Measurements from ENCODE around the gene DNAJC24. TPM values are rescaled to one million over a fixed set of nuclear protein-coding genes. Genes with fewer than 3 reads are reported as not detected.

DNAJC24 gene
- total and polyA plus RNA-seq, 4 donors = 3.8 to 16.8 (median 6.2) TPM

DNA sequence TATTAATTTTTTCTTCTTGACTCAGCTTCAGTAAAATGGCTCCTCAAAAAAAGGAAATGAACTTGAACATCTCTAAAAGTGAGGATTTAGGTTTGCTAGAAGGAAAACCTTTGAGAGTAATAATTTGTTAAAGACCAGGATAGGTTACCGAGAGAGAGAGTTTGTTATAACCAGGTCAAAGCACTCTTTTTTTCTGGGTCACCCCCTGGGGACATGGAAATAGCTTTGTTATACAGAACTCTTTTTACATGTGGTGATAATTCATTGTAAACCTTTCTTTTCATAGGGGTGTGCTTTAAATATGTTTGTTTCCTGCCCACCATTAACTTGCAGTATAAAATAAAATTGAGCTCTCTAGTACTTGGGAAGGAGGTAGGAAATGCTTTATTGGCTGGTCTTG, 47.7 kb downstream of the DNAJC24 start:
- no peaks in the 10 kb centered on the region for H3K9me3 ChIP-seq (ENCODE audit: control insufficient read depth in 4 of 4, low read length in 3 of 4)
- WGBS = 99% methylated on average over 1 of the region's 1 CpG
- H3K27ac ChIP-seq (ENCODE audit: low read depth in 1 of 2, low read length in 2 of 2) = no peak overlapping the region
- H3K27me3 ChIP-seq (ENCODE audit: control insufficient read depth in 4 of 4, insufficient read depth in 4 of 4, low read length in 3 of 4) = no peaks in the 10 kb centered on the region
- no peak overlapping the region for H3K4me3 ChIP-seq (ENCODE audit: low read depth in 1 of 3, low read length in 3 of 3)
- DNase-seq (ENCODE audit: low spot score) = no peak
- no peak overlapping the region for H3K9ac ChIP-seq (ENCODE audit: low read depth in 1 of 2, low read length in 2 of 2)
- peaks cover 0 to 1% (median 0%) of the 10 kb centered on the region in 4 donors for H3K36me3 ChIP-seq (ENCODE audit: control insufficient read depth in 4 of 4, insufficient read depth in 3 of 4, low read depth in 1 of 4, low read length in 3 of 4)
- TF ChIP-seq NR2F2 (IDR thresholded peaks at IDR 0.05) = no peak
- no peak for TF ChIP-seq FOXA2 (IDR thresholded peaks at IDR 0.05)
- TF ChIP-seq, protein P1, sequence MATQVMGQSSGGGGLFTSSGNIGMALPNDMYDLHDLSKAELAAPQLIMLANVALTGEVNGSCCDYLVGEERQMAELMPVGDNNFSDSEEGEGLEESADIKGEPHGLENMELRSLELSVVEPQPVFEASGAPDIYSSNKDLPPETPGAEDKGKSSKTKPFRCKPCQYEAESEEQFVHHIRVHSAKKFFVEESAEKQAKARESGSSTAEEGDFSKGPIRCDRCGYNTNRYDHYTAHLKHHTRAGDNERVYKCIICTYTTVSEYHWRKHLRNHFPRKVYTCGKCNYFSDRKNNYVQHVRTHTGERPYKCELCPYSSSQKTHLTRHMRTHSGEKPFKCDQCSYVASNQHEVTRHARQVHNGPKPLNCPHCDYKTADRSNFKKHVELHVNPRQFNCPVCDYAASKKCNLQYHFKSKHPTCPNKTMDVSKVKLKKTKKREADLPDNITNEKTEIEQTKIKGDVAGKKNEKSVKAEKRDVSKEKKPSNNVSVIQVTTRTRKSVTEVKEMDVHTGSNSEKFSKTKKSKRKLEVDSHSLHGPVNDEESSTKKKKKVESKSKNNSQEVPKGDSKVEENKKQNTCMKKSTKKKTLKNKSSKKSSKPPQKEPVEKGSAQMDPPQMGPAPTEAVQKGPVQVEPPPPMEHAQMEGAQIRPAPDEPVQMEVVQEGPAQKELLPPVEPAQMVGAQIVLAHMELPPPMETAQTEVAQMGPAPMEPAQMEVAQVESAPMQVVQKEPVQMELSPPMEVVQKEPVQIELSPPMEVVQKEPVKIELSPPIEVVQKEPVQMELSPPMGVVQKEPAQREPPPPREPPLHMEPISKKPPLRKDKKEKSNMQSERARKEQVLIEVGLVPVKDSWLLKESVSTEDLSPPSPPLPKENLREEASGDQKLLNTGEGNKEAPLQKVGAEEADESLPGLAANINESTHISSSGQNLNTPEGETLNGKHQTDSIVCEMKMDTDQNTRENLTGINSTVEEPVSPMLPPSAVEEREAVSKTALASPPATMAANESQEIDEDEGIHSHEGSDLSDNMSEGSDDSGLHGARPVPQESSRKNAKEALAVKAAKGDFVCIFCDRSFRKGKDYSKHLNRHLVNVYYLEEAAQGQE (IDR thresholded peaks at IDR 0.05) = no peak
- TF ChIP-seq, protein P2, sequence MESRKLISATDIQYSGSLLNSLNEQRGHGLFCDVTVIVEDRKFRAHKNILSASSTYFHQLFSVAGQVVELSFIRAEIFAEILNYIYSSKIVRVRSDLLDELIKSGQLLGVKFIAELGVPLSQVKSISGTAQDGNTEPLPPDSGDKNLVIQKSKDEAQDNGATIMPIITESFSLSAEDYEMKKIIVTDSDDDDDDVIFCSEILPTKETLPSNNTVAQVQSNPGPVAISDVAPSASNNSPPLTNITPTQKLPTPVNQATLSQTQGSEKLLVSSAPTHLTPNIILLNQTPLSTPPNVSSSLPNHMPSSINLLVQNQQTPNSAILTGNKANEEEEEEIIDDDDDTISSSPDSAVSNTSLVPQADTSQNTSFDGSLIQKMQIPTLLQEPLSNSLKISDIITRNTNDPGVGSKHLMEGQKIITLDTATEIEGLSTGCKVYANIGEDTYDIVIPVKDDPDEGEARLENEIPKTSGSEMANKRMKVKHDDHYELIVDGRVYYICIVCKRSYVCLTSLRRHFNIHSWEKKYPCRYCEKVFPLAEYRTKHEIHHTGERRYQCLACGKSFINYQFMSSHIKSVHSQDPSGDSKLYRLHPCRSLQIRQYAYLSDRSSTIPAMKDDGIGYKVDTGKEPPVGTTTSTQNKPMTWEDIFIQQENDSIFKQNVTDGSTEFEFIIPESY (IDR thresholded peaks at IDR 0.05) = no peak
- no peak for TF ChIP-seq GABPA (IDR thresholded peaks at IDR 0.05 in 1 of 2, conservative IDR thresholded peaks at IDR 0.05 in 1 of 2)
- TF ChIP-seq, protein P3, sequence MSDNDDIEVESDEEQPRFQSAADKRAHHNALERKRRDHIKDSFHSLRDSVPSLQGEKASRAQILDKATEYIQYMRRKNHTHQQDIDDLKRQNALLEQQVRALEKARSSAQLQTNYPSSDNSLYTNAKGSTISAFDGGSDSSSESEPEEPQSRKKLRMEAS (IDR thresholded peaks at IDR 0.05) = no peak
- no peak for TF ChIP-seq TAF1 (conservative IDR thresholded peaks at IDR 0.05)
- TF ChIP-seq, protein P4, sequence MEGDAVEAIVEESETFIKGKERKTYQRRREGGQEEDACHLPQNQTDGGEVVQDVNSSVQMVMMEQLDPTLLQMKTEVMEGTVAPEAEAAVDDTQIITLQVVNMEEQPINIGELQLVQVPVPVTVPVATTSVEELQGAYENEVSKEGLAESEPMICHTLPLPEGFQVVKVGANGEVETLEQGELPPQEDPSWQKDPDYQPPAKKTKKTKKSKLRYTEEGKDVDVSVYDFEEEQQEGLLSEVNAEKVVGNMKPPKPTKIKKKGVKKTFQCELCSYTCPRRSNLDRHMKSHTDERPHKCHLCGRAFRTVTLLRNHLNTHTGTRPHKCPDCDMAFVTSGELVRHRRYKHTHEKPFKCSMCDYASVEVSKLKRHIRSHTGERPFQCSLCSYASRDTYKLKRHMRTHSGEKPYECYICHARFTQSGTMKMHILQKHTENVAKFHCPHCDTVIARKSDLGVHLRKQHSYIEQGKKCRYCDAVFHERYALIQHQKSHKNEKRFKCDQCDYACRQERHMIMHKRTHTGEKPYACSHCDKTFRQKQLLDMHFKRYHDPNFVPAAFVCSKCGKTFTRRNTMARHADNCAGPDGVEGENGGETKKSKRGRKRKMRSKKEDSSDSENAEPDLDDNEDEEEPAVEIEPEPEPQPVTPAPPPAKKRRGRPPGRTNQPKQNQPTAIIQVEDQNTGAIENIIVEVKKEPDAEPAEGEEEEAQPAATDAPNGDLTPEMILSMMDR (IDR thresholded peaks at IDR 0.05; ENCODE audit: low read depth, low read length, missing input control) = no peak
- TF ChIP-seq, protein P5, sequence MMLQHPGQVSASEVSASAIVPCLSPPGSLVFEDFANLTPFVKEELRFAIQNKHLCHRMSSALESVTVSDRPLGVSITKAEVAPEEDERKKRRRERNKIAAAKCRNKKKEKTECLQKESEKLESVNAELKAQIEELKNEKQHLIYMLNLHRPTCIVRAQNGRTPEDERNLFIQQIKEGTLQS (IDR thresholded peaks at IDR 0.05) = no peak
- TF ChIP-seq JUND (IDR thresholded peaks at IDR 0.05) = no peak
- no peak for TF ChIP-seq RXRA (IDR thresholded peaks at IDR 0.05)
- no peak for TF ChIP-seq SP1 (IDR thresholded peaks at IDR 0.05)
- no peak for TF ChIP-seq RAD21 (IDR thresholded peaks at IDR 0.05)
- H3K4me1 ChIP-seq (ENCODE audit: control insufficient read depth in 4 of 4, insufficient read depth in 4 of 4, low read length in 3 of 4) = no peaks in the 10 kb centered on the region

DNA sequence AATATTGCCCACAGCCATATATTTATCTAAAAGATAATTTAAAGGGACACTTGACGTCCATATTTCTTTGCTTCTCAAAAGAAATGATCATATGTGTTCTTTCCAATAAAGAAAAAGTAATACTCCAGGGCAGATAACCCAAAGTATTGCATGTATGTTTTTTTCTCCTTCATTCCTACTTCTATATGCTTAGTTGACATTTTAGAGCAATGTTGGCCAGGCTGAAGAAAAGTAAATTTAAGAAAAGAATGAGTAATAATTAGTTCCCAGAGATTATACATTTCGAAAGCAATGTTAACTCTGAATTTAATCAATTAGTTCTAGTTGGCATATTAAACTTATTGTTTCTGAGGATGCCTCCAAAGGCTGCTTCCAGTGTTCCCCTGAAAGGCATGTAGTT, 48.2 kb downstream of the DNAJC24 start:
- Histone ChIP-seq H3K4me3 (ENCODE audit: low read depth in 1 of 3, low read length in 3 of 3) (no peak overlapping the region), H3K4me1 (ENCODE audit: control insufficient read depth in 4 of 4, insufficient read depth in 4 of 4, low read length in 3 of 4) (no peaks in the 10 kb centered on the region), H3K27me3 (ENCODE audit: control insufficient read depth in 4 of 4, insufficient read depth in 4 of 4, low read length in 3 of 4) (no peaks in the 10 kb centered on the region), H3K36me3 (ENCODE audit: control insufficient read depth in 4 of 4, insufficient read depth in 3 of 4, low read depth in 1 of 4, low read length in 3 of 4) (peaks cover 0 to 1% (median 0%) of the 10 kb centered on the region in 4 donors), H3K9me3 (ENCODE audit: control insufficient read depth in 4 of 4, low read length in 3 of 4) (no peaks in the 10 kb centered on the region), H3K27ac (ENCODE audit: low read depth in 1 of 2, low read length in 2 of 2) (no peak overlapping the region), H3K9ac (ENCODE audit: low read depth in 1 of 2, low read length in 2 of 2) (no peak overlapping the region)
- WGBS = 95% methylated on average over 2 of the region's 2 CpGs
- no peak for DNase-seq (ENCODE audit: low spot score)
- no peak for TF ChIP-seq HNF4A (conservative IDR thresholded peaks at IDR 0.05)
- no peak for TF ChIP-seq FOXA2 (IDR thresholded peaks at IDR 0.05)
- no peak for TF ChIP-seq TAF1 (conservative IDR thresholded peaks at IDR 0.05)
- TF ChIP-seq RXRA (IDR thresholded peaks at IDR 0.05) = no peak
- TF ChIP-seq EGR1 (IDR thresholded peaks at IDR 0.05; ENCODE audit: low read depth in 2 of 2) = no peak
- TF ChIP-seq, protein P5 (IDR thresholded peaks at IDR 0.05) = no peak
- TF ChIP-seq, protein P4 (IDR thresholded peaks at IDR 0.05; ENCODE audit: low read depth, low read length, missing input control) = no peak
- TF ChIP-seq JUND (IDR thresholded peaks at IDR 0.05) = no peak
- TF ChIP-seq, protein P1 (IDR thresholded peaks at IDR 0.05) = no peak
- TF ChIP-seq SP1 (IDR thresholded peaks at IDR 0.05) = no peak
